ENCODE measurements around the gene PPFIBP1.

PPFIBP1 gene

GRCh38 chr12:27523642-27524493, at the start of gene PPFIBP1:
Gene PPFIBP1, plus strand, starts transcription at chr12:27524206. Its CDS starts 109,191 bp downstream, at chr12:27633397.
- peak; percentile 95 for DNase-seq

GRCh38 chr12:27474344-27474743, 49.7 kb upstream of the PPFIBP1 start:
- DNase-seq, result no peak

GRCh38 chr12:27477049-27477448, 47.0 kb upstream of the PPFIBP1 start:
- DNase-seq, result no peak

GRCh38 chr12:27478949-27479348, 45.1 kb upstream of the PPFIBP1 start:
- DNase-seq, result no peak

GRCh38 chr12:27480016-27480415, 44.0 kb upstream of the PPFIBP1 start:
- no peak for DNase-seq

- DNase-seq, result no peak
Observed at GRCh38 chr12:27486961-27487360, 37.0 kb upstream of the PPFIBP1 start.

- no peak for DNase-seq
Observed at GRCh38 chr12:27488479-27488878, 35.5 kb upstream of the PPFIBP1 start.

- DNase-seq, result no peak
Observed at GRCh38 chr12:27491226-27491625, 32.8 kb upstream of the PPFIBP1 start.

- DNase-seq, result no peak
Observed at GRCh38 chr12:27493260-27493940, 30.6 kb upstream of the PPFIBP1 start.

- DNase-seq, result no peak
Observed at GRCh38 chr12:27497446-27497845, 26.6 kb upstream of the PPFIBP1 start.

- no peak for DNase-seq
Observed at GRCh38 chr12:27498149-27498548, 25.9 kb upstream of the PPFIBP1 start.

GRCh38 chr12:27498761-27499160, 25.2 kb upstream of the PPFIBP1 start:
- no peak for DNase-seq

- DNase-seq, result no peak
Observed at GRCh38 chr12:27499377-27499776, 24.6 kb upstream of the PPFIBP1 start.

- DNase-seq, result no peak
Observed at GRCh38 chr12:27500546-27500945, 23.5 kb upstream of the PPFIBP1 start.

GRCh38 chr12:27502021-27502435, 22.0 kb upstream of the PPFIBP1 start:
- no peak for DNase-seq

GRCh38 chr12:27504507-27504906, 19.5 kb upstream of the PPFIBP1 start:
- DNase-seq, result no peak

GRCh38 chr12:27505109-27505508, 18.9 kb upstream of the PPFIBP1 start:
- no peak for DNase-seq

GRCh38 chr12:27505761-27506160, 18.2 kb upstream of the PPFIBP1 start:
- DNase-seq, result no peak

GRCh38 chr12:27506645-27507189, 17.3 kb upstream of the PPFIBP1 start:
- DNase-seq, result no peak

GRCh38 chr12:27508736-27509431, 15.1 kb upstream of the PPFIBP1 start:
- no peak for DNase-seq

- DNase-seq, result no peak
Observed at GRCh38 chr12:27511031-27511722, 12.8 kb upstream of the PPFIBP1 start.

GRCh38 chr12:27511723-27512045, 12.3 kb upstream of the PPFIBP1 start:
- DNase-seq, result no peak

Data from SHP77 treated with DMSO at 0.1 percent for 48 hours (cell line).